IPS-15b (cell line): ENCODE data around the gene SMIM24.
A peak's percentile ranks its signal among the peaks of the same experiment; 100 is the strongest.
"Not testable (repeated sequence)": the region's sequence is repeated elsewhere in the genome, so short reads cannot be mapped to it uniquely, and the experiment has no call there.

ENCODE experiments used
- H3K27me3 ChIP-seq: one replicate; pipeline ENCODE4 v1.6.1; 2013; ENCODE audit warnings: low read length; ENCODE audit not compliant: control insufficient read depth, insufficient read depth
- H3K36me3 ChIP-seq: one replicate; pipeline ENCODE4 v1.6.1; 2013; ENCODE audit warnings: low read length; ENCODE audit not compliant: control insufficient read depth, insufficient read depth
- H3K4me1 ChIP-seq: one replicate; pipeline ENCODE4 v1.6.1; 2013; ENCODE audit warnings: mild to moderate bottlenecking, low read length; ENCODE audit not compliant: control insufficient read depth, insufficient read depth
- H3K4me3 ChIP-seq: one replicate; pipeline ENCODE4 v1.5.1; 2013; ENCODE audit warnings: low read depth, low read length
- H3K9ac ChIP-seq: one replicate; pipeline ENCODE4 v1.6.1; 2013; ENCODE audit warnings: low read depth, mild to moderate bottlenecking, low read length
- H3K9me3 ChIP-seq: one replicate; pipeline ENCODE4 v1.6.1; 2013; ENCODE audit warnings: mild to moderate bottlenecking, low read length; ENCODE audit not compliant: control insufficient read depth, insufficient read depth

Gene SMIM24

DNA sequence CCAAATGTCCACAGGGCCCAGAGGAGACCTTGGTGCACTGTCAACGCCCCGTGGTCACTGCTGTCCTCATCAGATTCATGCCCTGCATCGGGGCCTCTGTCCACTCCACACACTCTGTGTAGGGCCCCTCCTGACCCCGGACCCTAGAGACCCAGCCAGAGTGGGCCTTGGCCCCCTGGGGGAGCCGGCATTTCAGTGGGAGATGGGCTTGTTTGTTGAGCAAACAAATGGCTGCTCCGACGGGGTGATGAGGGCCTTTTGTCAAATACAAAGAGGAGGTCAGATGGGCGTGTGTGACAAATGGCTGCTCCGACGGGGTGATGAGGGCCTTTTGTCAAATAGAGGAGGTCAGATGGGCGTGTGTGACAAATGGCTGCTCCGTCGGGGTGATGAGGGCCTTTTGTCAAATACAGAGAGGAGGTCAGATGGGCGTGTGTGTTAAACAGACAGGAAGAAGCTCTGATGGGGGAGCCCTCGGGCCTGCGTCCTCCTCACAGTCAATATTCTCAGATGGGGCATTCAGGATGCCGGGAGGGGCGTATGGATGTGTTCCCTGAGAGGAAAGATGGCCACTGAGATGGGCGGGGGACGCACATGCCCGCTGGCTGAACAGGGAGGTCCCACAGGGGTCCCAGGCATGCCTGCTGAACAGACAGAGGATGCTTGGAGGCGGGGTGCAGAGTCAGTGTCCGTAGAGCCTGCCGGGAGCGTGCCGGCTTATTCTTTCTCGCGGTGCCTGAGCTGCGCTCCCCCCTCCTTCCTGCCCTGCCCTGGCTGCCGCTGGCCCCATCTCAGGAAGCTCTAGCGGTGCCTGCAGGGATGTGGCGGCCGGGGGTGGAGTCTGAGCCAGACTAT is 36.3 kb downstream of the SMIM24 start:
- Histone ChIP-seq H3K27me3 (no peaks in the 10 kb centered on the region), H3K9me3 (no peaks in the 10 kb centered on the region), H3K4me1 (peaks cover 4% of the 10 kb centered on the region), H3K36me3 (no peaks in the 10 kb centered on the region), H3K4me3 (peak overlapping the region; percentile 45), H3K9ac (peak overlapping the region; percentile 50)

DNA sequence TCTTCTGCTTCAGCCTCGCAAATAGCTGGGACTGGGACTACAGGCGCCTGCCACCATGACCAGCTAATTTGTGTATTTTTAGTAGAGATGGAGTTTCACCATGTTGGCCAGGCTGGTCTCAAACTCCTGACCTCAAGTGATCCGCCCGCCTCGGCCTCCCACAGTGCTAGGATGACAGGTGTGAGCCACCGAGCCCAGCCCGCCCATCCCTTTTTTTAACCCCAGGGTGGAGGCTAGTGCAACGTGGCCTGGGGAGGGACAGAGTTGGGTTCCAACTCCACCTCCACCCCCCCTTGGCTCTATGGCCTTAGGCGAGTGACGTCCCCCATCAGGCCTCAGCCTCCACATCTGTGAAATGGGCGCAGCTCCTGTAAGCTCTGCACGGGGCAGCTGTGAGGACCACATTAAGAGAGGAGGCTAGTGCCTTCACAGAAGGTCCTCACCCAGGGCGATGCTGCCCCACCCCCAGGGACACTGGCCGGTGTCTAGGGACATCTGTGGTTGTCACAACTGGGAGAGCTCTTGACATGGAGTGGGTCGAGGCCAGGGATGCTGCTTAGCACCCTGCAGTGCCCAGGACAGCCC is 37.7 kb downstream of the SMIM24 start:
- Histone ChIP-seq H3K4me3 (no peak overlapping the region), H3K9ac (no peak overlapping the region), H3K36me3 (no peaks in the 10 kb centered on the region), H3K27me3 (no peaks in the 10 kb centered on the region), H3K4me1 (peaks cover 4% of the 10 kb centered on the region), H3K9me3 (no peaks in the 10 kb centered on the region)

DNA sequence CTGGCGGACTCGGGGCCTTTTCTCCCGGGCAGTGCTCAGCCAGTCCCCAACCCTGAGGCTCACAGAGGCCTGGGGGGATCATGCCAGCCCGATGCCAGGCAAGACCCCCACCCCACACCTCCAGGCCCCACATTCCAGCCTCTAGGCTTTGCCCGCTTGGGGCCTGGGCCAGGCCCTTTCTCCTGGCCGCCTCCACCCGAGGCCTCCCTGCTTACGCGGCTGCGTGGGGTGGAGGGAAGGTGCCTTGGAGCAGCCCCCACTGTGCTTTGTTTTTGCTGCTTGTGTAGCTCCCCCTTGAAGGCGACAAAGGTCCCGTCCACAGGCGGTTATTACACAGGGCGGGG is 38.4 kb downstream of the SMIM24 start:
- Histone ChIP-seq H3K9ac (no peak overlapping the region), H3K36me3 (no peaks in the 10 kb centered on the region), H3K4me1 (peaks cover 4% of the 10 kb centered on the region), H3K4me3 (no peak overlapping the region), H3K27me3 (no peaks in the 10 kb centered on the region), H3K9me3 (no peaks in the 10 kb centered on the region)

DNA sequence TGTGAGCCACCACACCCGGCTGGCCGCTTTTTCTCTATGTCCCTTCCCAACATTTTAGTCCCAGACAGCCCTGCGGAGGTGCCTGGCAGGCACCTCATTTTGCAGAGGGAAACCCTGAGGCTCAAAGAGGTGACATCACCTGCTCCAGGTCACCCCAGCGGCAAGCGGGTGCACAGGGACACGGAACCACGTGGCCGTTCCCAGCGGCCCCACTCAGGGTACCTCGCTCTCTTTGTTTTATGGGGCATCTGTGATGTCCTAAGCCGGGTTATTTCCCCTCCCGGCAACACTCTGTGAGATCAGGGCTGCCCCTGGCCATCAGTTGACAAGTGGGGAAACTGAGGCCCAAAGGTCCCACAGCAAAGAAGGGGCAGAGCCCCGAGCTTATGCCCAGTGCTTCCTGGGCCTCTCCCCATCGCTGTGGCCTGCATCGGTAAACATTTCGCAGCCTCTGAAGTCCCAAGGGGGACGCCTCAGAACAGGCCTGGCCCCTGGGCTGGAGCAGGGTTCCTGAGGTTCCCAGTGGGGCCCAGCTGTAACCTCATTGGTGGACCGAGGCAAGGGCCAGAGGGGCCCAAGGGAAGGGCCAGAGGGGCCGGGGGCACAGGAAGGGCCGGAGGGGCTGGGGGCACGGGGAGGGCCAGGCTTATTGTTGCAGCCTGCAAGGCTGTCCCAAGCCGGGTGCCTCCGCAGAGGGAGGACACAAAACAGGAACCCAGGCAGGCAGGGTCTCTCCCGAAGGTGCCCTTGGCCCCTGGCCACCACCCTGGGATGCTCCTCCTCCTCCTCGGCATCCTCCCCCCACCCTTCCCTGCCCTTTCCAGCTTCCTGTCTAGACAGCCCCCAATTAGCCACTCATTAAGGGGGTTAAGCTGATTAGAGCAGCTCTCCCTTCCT is 39.0 kb downstream of the SMIM24 start:
- H3K4me1 ChIP-seq, result peaks cover 4% of the 10 kb centered on the region
- no peaks in the 10 kb centered on the region for H3K9me3 ChIP-seq
- H3K9ac ChIP-seq, result no peak overlapping the region
- no peak overlapping the region for H3K4me3 ChIP-seq
- no peaks in the 10 kb centered on the region for H3K27me3 ChIP-seq
- no peaks in the 10 kb centered on the region for H3K36me3 ChIP-seq

DNA sequence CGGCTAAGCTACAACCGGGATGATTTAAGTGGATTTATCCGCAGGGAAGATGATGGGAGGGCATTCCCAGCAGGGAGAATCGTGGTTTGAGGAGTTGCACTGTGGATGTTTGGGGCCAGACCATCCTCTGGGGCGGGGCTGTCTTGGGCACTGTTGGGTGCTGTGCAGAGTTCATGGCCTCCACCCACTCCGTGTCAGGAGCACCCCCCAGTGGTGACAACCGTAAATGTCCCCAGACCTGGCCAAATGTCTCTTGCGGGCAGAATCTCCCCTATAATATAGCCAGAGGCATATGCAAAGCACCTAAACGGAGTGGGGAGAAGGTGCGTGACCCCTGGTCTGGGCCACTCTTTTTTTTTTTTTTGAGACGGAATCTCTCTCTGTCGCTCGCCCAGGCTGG is 40.2 kb downstream of the SMIM24 start:
- H3K27me3 ChIP-seq, result no peaks in the 10 kb centered on the region
- no peak overlapping the region for H3K4me3 ChIP-seq
- H3K36me3 ChIP-seq, result no peaks in the 10 kb centered on the region
- H3K9me3 ChIP-seq, result no peaks in the 10 kb centered on the region
- H3K4me1 ChIP-seq, result peaks cover 4% of the 10 kb centered on the region
- no peak overlapping the region for H3K9ac ChIP-seq

DNA sequence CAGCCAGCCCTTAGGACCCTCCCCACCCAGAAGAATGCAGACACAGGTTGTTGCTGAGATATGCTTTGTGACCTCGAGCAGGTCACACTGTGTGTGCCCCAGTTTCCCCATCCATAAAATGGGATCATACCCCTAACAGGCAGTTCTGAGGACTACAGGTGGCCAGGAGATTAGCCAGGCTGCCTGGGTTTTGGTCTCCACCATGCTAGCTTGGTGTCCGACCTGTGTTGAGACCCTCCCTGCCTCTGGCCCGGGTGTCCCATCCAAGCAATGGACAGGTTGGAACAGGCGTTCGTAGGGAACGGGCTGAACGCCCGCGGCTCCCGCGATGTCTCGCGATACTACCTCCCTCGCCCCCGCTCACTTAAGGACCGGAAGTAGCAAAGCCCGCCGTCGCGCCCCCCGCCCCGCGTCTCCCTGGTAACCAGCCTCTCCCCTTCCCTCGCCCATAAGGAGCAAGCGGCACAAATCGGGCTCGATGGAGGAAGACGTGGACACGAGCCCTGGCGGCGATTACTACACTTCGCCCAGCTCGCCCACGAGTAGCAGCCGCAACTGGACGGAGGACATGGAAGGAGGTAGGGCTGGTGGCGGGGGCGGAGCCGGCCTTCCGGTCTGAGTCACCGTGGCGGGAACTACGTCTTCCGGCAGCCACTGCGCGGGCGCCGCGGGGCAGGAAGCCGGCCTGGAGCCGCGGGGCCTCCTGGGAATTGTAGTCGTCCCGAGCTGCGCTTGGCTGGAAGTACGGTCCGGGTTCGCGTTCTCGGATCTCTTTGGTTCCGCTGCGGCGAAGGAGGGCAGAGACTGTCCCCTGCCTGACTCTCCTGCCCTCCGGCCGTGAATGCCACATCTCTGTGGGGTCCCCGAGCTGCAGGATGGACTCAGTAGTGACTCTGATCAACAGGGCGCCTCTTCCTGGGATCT is 45.4 kb downstream of the SMIM24 start:
- no peaks in the 10 kb centered on the region for H3K36me3 ChIP-seq
- peak overlapping the region; percentile 81 for H3K9ac ChIP-seq
- no peaks in the 10 kb centered on the region for H3K4me1 ChIP-seq
- H3K9me3 ChIP-seq, result no peaks in the 10 kb centered on the region
- H3K4me3 ChIP-seq, result peak overlapping the region; percentile 94
- no peaks in the 10 kb centered on the region for H3K27me3 ChIP-seq

DNA sequence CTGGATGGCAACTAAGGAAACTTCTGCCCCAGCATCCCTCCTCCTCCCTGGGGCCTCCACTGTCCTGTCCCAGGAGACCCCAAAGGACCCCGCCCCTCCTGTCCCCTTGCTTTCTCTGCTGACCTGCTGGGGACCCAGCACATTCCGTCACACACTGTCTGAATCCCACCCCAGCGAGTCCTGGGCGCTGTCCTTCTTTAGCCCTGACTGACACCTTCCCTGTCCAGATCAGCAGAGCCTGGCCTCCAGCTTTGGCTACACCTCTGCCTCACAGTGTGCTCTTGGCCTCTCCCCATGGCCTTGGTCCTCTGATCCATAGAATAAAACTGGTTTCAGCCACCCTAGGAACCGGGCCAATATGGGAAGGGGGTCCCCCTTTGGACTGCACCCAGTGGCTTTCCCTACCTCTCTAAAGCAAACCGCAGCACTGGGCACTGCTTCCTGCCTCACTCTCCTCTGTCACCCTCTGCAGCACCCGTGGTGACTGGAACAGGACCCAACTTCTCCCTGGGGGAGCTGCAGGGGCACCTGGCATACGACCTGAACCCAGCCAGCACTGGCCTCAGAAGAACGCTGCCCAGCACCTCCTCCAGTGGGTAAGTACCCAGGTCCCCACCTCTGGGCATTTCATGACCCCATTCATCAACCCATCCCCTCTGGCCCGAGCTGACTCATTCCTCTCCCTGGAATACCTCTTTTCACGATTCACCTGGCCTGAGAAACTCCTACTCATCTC is 46.4 kb downstream of the SMIM24 start:
- Histone ChIP-seq H3K36me3 (no peaks in the 10 kb centered on the region), H3K9ac (peak overlapping the region; percentile 81), H3K4me3 (peak overlapping the region; percentile 94), H3K27me3 (no peaks in the 10 kb centered on the region), H3K9me3 (no peaks in the 10 kb centered on the region), H3K4me1 (no peaks in the 10 kb centered on the region)

DNA sequence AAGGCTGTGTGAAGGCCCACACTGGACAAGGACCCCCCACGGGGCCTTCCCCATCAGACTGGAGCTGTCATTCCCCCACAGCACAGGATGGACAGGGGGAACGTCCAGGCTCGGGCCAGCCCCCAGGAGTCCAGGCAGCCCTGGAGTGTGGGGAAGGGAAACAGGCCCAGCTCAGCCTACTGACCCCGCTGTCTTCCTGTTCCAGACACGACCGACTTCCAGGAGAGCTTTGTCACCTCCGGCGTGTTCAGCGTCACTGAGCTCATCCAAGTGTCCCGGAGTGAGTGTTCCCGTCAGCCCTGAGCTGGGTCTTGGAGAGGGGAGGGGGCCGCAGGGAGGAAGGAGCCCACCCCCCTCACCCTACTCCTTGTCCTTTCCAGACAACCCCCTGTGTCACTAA is 47.0 kb downstream of the SMIM24 start:
- Histone ChIP-seq H3K4me3 (no peak overlapping the region), H3K9ac (no peak overlapping the region), H3K36me3 (no peaks in the 10 kb centered on the region), H3K4me1 (no peaks in the 10 kb centered on the region), H3K9me3 (no peaks in the 10 kb centered on the region), H3K27me3 (no peaks in the 10 kb centered on the region)

DNA sequence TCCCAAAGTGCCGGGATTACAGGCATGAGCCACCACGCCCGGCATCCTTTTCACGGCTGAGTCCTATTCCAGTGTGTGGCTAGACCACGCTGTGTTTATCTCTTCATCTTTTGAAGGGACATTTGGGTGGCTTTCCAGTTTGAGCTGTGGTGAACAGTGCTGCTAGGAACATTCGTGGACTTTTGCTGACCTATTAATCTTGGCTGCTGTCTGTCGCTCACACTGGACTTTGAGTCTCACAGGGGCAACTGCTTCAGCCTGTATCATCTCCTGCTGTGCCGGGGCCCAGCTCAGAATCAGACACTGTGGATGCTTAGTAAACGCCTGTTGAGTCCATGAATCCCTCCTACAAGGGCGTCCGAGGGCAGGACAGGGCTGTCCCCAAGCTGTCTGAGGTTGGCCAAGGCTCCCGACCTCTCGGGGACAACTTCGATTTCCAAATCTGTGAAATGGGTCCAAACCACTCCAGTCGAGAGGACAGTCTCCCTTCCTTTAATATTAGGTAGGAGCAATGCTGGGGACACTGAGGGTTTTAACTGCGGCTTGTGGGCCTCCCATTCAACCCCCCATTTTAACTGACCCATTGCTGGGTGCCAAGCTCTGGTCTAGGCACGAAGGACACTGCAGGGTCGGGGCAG is 48.4 kb downstream of the SMIM24 start:
- H3K27me3 ChIP-seq, result no peaks in the 10 kb centered on the region
- no peaks in the 10 kb centered on the region for H3K4me1 ChIP-seq
- H3K4me3 ChIP-seq, result no peak overlapping the region
- H3K9me3 ChIP-seq, result no peaks in the 10 kb centered on the region
- H3K36me3 ChIP-seq, result no peaks in the 10 kb centered on the region
- H3K9ac ChIP-seq, result no peak overlapping the region

DNA sequence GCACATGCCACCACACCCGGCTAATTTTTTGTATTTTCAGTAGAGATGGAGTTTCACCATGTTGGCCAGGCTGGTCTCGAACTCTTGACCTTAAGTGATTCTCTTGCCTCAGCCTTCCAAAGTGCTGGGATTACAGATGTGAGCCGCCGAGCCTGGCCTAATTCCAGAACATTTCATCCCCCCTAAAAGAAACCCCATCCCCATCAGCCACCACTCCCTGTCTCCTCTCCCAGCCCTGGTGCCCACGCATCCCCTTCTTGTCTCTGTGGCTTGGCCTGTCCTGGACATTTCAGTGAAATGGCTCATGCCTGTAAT is 50.0 kb downstream of the SMIM24 start:
- not testable (repeated sequence) for H3K4me1 ChIP-seq, H3K27me3 ChIP-seq, H3K9me3 ChIP-seq, H3K36me3 ChIP-seq, H3K9ac ChIP-seq, H3K4me3 ChIP-seq
